NCI-H146 treated with DMSO at 0.1 percent for 48 hours (cell line): Measurements from ENCODE around the gene GALNT18.

Experiments used
- DNase-seq: peaks from one replicate; lab custom pipeline; 2025; ENCODE audit not compliant: unreplicated experiment; lab: John Stamatoyannopoulos, UW

Gene GALNT18

DNA sequence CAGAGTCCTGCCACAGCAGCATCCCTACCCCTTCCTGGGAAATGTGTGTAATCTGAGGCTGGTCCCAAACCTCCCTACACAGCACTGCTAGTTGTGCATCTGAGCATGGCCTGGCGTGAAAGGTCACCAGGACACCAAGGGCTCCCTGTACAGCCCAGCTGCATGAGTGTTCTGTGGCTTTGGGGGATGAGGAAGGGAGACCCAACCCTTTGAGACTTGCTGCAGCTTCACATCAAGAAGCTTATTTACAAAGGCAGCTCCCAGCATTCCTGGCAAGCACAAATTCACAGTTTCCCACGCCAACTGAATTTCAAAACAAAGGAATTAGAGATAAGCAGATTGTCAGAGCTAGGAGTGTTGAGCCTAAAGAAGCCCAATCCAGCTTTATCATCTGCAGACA is 301.0 kb downstream of the GALNT18 start:
- no peak for DNase-seq

GRCh38 chr11:11318961-11319360 is 302.8 kb downstream of the GALNT18 start:
- DNase-seq = no peak

GRCh38 chr11:11318461-11318860 is 303.3 kb downstream of the GALNT18 start:
- no peak for DNase-seq

DNA sequence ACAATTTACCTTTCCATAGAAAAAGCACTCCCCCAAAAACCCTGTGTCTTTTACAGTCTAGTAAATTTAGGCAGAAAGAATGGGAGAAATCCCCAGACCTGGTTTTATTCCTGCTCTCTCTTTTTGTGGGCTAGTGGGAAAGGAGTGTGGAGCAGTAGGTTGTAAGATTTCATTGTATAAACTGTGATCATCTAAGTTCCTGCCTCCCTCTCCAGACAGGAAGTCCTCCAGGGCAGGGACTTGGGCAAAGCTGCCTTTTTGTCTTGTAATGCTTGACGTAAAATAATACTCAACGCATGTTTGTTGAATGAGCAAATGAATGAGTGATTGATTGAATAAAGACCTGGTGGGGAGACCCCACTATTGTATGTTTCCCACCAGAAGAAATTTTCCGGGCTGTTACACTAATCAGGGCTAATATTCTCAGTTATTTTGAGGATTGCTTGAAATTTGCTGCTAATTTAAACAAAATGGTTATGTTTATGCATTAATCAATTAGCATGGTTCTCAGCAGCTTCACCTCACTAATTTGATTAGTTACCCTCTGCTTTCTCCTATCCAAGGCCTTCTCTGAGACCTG is 305.1 kb downstream of the GALNT18 start:
- no peak for DNase-seq

GRCh38 chr11:11313902-11314692 is 307.7 kb downstream of the GALNT18 start:
- DNase-seq = no peak

DNA sequence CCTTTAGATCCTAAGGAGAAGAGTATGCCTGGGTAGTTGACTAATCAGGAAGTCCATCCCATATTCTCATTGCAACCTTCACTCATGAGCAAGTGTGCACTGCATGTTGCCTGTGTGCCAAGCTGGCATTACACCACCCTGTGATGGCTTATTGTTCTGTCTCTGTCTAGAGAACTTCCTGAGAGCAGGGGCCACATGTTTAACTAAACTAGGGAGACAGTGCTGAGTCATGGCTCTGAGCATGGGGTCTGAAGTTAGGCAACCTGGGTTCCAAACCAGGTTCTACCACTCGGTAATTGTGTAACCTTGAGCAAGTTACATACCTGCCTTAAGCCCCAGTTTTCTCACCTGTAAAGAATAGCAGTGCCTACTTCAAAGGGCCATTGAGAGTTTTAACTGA is 308.4 kb downstream of the GALNT18 start:
- no peak for DNase-seq

- DNase-seq = no peak
Measured at GRCh38 chr11:11312738-11313137, 309.1 kb downstream of the GALNT18 start.

DNA sequence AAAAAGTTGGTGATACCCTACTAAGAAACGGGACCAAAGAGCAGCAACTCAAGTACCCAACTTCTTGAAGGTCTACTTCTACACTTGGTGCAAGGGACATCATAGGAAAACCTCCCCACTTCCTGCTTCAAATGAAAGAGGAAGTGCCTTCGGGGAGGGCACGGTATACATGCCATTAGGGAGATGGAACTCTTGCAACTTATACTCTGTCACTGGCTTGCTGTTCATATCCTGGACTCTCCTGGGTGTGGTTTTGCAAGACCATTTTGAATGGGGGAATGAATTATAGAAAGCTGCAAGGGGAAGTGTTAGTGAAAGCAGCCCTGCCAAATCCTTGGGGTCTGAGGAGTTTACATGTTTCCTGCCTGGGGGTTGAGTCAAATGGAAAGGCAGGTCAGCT is 310.6 kb downstream of the GALNT18 start:
- no peak for DNase-seq

- DNase-seq = no peak
Measured at GRCh38 chr11:11309906-11310305, 311.9 kb downstream of the GALNT18 start.

GRCh38 chr11:11308249-11308648 is 313.6 kb downstream of the GALNT18 start:
- no peak for DNase-seq

- DNase-seq = no peak
Measured at GRCh38 chr11:11306855-11307254, 314.9 kb downstream of the GALNT18 start.

GRCh38 chr11:11304550-11304949 is 317.3 kb downstream of the GALNT18 start:
- DNase-seq = no peak

DNA sequence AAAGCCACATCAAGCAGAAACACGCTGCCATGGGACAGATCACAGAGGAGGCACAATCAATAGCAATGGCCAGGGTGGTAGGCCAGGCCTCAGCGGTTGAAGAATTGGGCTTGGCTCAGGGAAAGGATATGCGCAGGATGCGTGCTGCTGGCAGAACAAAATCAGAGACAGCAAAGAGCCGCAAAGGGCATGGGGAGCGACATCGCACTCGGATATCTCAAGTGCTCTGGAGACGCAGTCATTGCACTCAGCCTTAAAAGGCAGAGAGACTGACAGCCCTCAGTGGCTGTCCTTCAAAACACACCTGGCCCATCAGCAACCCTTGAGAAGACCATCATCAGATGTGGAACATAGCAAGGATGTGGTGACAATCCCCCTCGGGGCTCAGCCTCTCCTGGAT is 319.2 kb downstream of the GALNT18 start:
- no peak for DNase-seq

- DNase-seq = no peak
Measured at GRCh38 chr11:11301212-11301611, 320.6 kb downstream of the GALNT18 start.

DNA sequence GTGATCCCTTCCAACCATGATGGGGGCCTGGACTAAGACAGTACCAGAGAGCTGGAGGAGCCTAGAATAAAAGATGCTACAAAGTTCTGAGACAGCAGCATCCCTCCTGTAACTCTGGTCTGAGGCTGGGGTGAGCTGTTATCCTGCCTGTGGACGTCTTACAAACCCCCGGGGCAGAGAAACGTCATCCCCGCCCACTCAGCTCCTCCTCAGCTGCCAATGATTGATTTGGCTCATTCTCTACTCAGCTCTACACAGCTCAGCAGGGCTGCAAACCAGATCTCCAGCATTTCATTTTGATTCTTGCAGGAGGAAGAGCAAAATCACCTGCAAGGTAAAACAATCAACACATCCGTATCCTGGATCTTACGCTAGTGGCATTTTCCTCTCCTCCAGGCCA is 324.2 kb downstream of the GALNT18 start:
- DNase-seq = no peak

GRCh38 chr11:11296434-11296833 is 325.4 kb downstream of the GALNT18 start:
- DNase-seq = no peak

- DNase-seq = no peak
Measured at GRCh38 chr11:11294551-11294855, 327.3 kb downstream of the GALNT18 start.

DNA sequence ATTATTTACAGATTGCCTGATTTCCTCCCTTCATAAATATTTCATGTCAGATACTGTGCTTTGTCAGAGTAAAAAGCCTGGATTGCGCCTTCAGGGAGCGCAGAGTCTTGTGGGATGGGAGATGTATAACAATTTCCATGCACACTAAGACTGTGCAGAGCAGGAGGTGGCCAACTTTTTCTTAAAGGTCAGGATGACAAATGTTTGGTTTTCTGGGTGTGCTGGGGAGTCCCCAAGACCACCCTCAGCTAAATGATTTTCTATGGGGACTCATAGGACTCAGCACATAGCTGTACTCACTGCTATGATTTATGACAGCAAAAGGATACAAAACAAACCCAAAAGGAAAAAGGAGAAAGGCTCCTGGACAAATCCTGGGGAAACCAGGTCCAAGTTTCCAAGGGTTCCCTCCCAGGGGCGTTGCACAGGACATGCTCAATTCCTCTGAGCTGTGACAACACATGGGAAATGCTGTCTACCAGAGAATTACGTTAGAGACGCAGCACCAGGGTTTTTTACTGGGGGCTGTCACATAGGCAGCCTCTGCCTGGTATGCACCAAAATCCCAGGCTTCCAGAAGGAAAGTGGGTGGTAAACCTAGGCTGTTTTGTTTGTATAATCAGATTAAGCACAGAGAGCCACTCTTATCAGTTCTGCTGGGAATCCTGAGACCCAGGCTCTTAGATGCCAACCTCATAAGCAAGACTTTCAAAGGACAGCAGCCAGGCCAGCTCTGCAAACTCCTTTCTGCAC is 327.8 kb downstream of the GALNT18 start:
- no peak for DNase-seq

DNA sequence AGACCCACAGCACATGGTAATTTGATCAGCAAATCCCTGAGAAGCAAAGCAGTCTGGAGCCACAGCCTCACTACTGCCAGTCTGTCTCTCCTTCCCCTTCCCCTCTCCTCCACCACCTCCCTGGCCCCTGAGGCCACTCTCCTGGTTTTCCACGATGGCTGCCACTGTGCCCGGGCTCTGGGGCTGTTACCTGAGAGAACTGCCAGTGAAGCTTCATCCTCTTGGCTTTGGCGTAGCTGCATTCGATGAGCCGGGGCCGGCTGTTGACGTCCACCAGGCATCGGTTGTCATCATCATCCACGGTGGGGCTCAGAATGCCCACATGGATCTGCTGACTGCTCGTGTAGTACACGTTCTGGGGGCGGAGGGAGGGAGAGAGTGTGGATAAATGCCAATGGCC is 329.0 kb downstream of the GALNT18 start:
- DNase-seq = no peak

DNA sequence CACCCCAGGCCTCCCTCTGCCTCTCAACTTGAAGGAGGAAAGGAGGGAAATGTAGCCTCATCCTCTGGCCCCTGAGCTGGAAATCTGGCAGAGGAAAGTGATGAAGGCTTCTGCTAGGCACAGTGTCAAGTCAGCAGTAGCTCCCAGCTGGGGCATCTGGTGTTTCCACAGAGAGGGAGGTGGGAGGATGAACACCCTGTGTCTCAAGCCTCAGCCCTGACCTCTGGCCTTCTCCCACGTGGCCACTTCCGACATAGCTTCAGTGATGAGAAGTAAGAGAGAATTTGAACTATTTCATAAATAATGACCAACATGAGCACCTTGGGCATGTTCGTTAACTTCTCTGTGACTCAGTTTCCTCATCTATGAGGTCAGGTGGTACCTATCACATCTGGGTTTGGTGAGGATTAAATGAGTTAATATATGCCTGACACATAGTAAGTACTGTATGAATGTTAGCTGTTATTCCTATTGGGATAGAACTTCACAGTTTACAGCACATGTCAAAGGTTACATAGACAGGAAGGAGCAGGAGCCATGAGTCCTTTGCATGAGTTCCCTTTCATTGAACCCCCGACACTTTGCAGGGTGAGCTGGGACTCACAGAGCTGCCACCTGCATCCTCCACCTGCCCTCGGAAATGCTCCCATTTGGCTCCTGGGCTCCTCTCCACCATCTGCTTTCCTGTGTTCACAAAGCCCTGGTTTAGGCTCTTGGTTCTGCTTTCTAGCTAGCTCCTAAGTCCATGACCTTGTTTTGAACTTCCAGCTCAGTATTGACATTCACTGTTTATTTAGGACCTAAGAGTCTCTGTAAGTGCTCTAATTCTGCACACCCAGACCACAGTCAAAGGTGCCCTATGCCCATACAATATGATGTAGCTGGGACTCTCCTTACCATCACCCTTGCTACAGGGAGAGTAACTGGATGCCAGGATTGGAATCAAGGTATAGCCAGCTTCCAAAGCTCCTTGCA is 330.5 kb downstream of the GALNT18 start:
- peak; percentile 61 for DNase-seq

DNA sequence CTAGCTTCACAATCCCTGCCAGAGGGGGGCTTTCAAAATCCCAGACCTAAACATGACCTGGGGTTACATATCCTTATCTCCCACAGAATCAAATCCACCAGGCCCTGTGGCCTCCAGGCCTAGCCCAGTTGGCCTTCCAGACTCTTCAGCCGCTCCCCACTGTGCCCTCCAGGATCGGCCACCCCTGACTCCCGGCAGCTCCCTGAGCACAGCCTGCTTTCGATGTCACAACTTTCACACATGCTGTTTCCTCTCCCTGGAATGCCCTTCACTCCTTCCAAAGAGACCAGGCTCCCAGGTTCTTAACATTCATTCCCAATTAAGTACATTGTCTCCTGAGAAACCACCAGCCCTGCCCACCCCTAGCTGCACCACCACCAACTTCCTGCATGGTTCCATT is 331.5 kb downstream of the GALNT18 start:
- no peak for DNase-seq
